HepG2 (cell line): Measurements from ENCODE around the gene MYADML2. TPM values are rescaled to one million over a fixed set of nuclear protein-coding genes. Genes with fewer than 3 reads are reported as not detected.

Source experiments
- BCL6 ChIP-seq: IDR thresholded peaks from 2 replicates; pipeline ENCODE4 v1.6.1; 2016; ENCODE audit warnings: missing genetic modification reagents, missing compliant biosample characterization
- CAMTA2 ChIP-seq: sonication (generic); formaldehyde crosslinking; IDR thresholded peaks from 2 replicates; pipeline ENCODE4 v1.4.0; 2020; ENCODE audit warnings: mild to moderate bottlenecking, missing genetic modification reagents, borderline replicate concordance
- DR1 ChIP-seq: sonication (generic); formaldehyde crosslinking; IDR thresholded peaks from 2 replicates; pipeline ENCODE4 v1.8.0; 2021; ENCODE audit warnings: mild to moderate bottlenecking, missing genetic modification reagents, inconsistent platforms
- ETV6 ChIP-seq: sonication (generic); formaldehyde crosslinking; conservative IDR thresholded peaks from 2 replicates; pipeline ENCODE4 v1.4.0; 2020; ENCODE audit warnings: missing genetic modification reagents
- MBD4 ChIP-seq: IDR thresholded peaks from 2 replicates; pipeline ENCODE4 v1.6.1; 2012; ENCODE audit warnings: low read length, inconsistent platforms, borderline replicate concordance
- MIER3 ChIP-seq: IDR thresholded peaks from 2 replicates; pipeline ENCODE4 v1.6.1; 2016; ENCODE audit warnings: missing compliant biosample characterization, borderline replicate concordance
- NFATC3 ChIP-seq: sonication (generic); formaldehyde crosslinking; IDR thresholded peaks from 2 replicates; pipeline ENCODE4 v1.5.1; 2020; ENCODE audit warnings: mild to moderate bottlenecking, missing genetic modification reagents
- POLR2G ChIP-seq: fragments of 200-400 bp; formaldehyde crosslinking; IDR thresholded peaks from 2 replicates; pipeline ENCODE4 v1.6.1; 2018; ENCODE audit warnings: mild to moderate bottlenecking, low read depth, low read length, moderate library complexity
- PRDM10 ChIP-seq: sonication (generic); formaldehyde crosslinking; IDR thresholded peaks from 2 replicates; pipeline ENCODE4 v1.4.0; 2020; ENCODE audit warnings: low read depth, missing genetic modification reagents
- RCOR2 ChIP-seq: IDR thresholded peaks from 2 replicates; pipeline ENCODE4 v1.6.1; 2016; ENCODE audit warnings: missing biosample characterization, missing genetic modification reagents
- SIN3A ChIP-seq: IDR thresholded peaks from 2 replicates; pipeline ENCODE4 v1.6.1; 2011; ENCODE audit warnings: low read depth, mild to moderate bottlenecking, control low read depth, low read length, borderline replicate concordance
- ZEB1 ChIP-seq: IDR thresholded peaks from 2 replicates; pipeline ENCODE4 v1.6.1; 2012; ENCODE audit warnings: mild to moderate bottlenecking, low read depth, inconsistent platforms; ENCODE audit not compliant: insufficient replicate concordance
- ZNF20 ChIP-seq: sonication (generic); formaldehyde crosslinking; IDR thresholded peaks from 2 replicates; pipeline ENCODE4 v1.4.0; 2020; ENCODE audit warnings: mild to moderate bottlenecking, moderate library complexity, missing genetic modification reagents
- ZNF251 ChIP-seq: sonication (generic); formaldehyde crosslinking; IDR thresholded peaks from 2 replicates; pipeline ENCODE4 v1.9.0; 2021; ENCODE audit warnings: mild to moderate bottlenecking, missing genetic modification reagents
- ZNF296 ChIP-seq: sonication (generic); formaldehyde crosslinking; conservative IDR thresholded peaks from 2 replicates; pipeline ENCODE4 v1.5.0; 2020; ENCODE audit warnings: mild to moderate bottlenecking, missing genetic modification reagents
- ZNF451 ChIP-seq: sonication (generic); formaldehyde crosslinking; IDR thresholded peaks from 2 replicates; pipeline ENCODE4 v1.5.0; 2020; ENCODE audit warnings: mild to moderate bottlenecking, missing genetic modification reagents
- ZNF547 ChIP-seq: sonication (generic); formaldehyde crosslinking; IDR thresholded peaks from 2 replicates; pipeline ENCODE4 v1.5.1; 2020; ENCODE audit warnings: mild to moderate bottlenecking, missing genetic modification reagents
- ZNF609 ChIP-seq: sonication (generic); formaldehyde crosslinking; IDR thresholded peaks from 2 replicates; pipeline ENCODE4 v1.4.0; 2020; ENCODE audit warnings: mild to moderate bottlenecking, missing genetic modification reagents, borderline replicate concordance
- ZNF704 ChIP-seq: sonication (generic); formaldehyde crosslinking; IDR thresholded peaks from 2 replicates; pipeline ENCODE4 v1.8.1; 2023; ENCODE audit warnings: mild to moderate bottlenecking, inconsistent platforms, moderate library complexity, missing genetic modification reagents, borderline replicate concordance
- polyA plus RNA-seq, 8 experiments: library from polyadenylated mRNA; depleted of rRNA in 3 of 8; stranded (reverse) in 7 of 8; unstranded in 1 of 8; fragments of >200 nt; fragmentation: Illumina TruSeq in 4 of 8; extraction: Trizol in 4 of 8; gene quantifications; 2 replicates each; pipeline versions ENCODE4 v1.2.1 to v1.2.3, GENCODE V29; 2011 to 2016; ENCODE audit warnings: low read depth in 4 of 8, missing spikeins in 1 of 8, mixed read lengths in 1 of 8; ENCODE audit not compliant: insufficient read depth in 1 of 8
- total RNA-seq, 5 experiments: library from RNA; depleted of rRNA; stranded (reverse); fragments of >200 nt; fragmentation: Illumina TruSeq; extraction: Trizol; gene quantifications; 2 replicates each; pipeline ENCODE4 v1.2.3, GENCODE V29; 2016; ENCODE audit warnings: low read depth in 1 of 5

The MYADML2 gene
- total and polyA plus RNA-seq, 2 of the 13 experiments (the other 11 are each of a cell fraction or from before 2014, with no cell fraction given) = not detected

- TF ChIP-seq ZNF20 = no peak
- no peak for TF ChIP-seq SIN3A
- TF ChIP-seq ZNF547 (CRISPR knock-in tag) = peak; percentile 90
- peak; percentile 34 for TF ChIP-seq POLR2G
- TF ChIP-seq PRDM10 (CRISPR knock-in tag) = 0 out of 2 replicates have a peak, but pooled peaks have one; percentile 2
- no peak for TF ChIP-seq BCL6
- TF ChIP-seq ETV6 (CRISPR knock-in tag) = peak; percentile 55
- no peak for TF ChIP-seq MBD4
- peak; percentile 83; the same call in 1 of the 2 replicates for TF ChIP-seq DR1
- TF ChIP-seq ZNF296 (CRISPR knock-in tag) = no peak; the same call in 1 of the 2 replicates
- no peak; the same call in 1 of the 2 replicates for TF ChIP-seq ZNF609 (CRISPR knock-in tag)
- no peak; the same call in 1 of the 2 replicates for TF ChIP-seq ZNF704 (CRISPR knock-in tag)
- TF ChIP-seq ZNF251 (CRISPR knock-in tag) = no peak; the same call in none of the 2 replicates
- peak; percentile 94; the same call in 1 of the 2 replicates for TF ChIP-seq NFATC3 (CRISPR knock-in tag)
- TF ChIP-seq CAMTA2 = peak; percentile 81; the same call in 1 of the 2 replicates
- TF ChIP-seq RCOR2 (CRISPR knock-in tag) = peak; percentile 67; the same call in 1 of the 2 replicates
- no peak for TF ChIP-seq ZEB1
- peak; percentile 58; the same call in 1 of the 2 replicates for TF ChIP-seq MIER3 (CRISPR knock-in tag)
- TF ChIP-seq ZNF451 (CRISPR knock-in tag) = peak; percentile 87; the same call in 1 of the 2 replicates
Measured at GRCh38 chr17:81995463-81996231, 48.6 kb upstream of the MYADML2 start (continued).
